GM18519 (cell line): Measurements from ENCODE around the gene SHISAL1.

ENCODE experiments used
- ATAC-seq: cut with Tn5 transposase; IDR thresholded peaks from one replicate; pipeline ENCODE4 v1.9.1; 2021; ENCODE audit warnings: mild to moderate bottlenecking, moderate library complexity; ENCODE audit not compliant: unreplicated experiment, low FRiP score

SHISAL1 gene

DNA sequence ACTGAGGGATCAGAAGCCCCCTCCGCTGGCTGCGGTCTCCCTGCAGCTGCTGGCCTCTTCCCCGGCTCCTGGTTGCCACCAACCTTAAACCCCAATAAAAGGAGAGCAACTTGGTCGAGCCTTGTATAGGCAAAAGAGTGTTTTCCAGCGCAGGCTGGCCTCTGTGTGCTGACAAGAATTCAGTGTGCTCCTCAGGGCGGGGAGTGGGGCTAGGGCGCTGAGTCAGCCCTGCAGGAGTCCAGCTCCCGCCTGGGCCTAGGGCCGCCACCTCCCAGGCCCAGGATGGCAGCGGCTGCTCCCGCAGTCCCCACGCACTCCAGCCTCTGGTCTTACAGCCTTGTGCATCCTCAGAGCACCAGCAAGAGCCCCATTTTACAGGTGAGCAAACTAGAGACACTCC is at the start of gene SHISAL1:
Gene SHISAL1, minus strand, starts transcription at position 186 of the 400 bp plus-strand sequence. CDS start 12,006 bp downstream, outside the sequence.
- no peak for ATAC-seq

DNA sequence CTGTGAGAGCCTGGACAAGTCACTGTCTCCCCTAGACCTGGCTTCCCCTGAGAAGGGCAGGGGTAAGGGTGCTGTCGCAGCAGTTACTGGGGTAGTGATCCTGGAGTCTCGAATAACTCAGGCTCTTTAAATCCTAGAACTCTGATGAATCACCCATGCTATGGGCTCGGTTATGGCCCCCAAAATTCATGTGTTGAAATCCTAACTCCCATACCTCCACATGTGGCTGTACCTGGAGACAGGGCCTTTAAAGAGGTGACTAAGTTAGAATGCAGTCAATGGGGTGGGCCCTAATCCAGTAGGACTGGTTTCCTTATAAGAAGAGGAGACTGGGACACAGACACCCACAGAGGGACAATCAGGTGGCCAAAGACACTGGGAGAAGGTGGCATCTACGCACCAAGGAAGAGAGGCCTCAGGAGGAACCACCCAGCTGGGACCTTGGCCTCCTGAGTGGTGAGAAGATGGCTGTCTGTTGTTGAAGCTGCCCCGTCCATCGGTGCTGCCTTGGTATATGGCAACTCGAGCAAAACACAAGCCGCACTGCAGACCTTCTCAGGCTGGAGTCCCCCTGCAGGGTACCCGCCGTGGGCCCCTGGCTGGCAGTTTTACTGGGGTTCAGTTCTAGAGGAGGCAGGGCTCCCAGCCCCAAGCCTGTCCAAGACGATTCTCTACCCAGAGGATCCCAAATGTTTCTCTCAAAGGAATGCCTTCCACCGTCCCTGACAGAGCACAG is 48.8 kb upstream of the SHISAL1 start:
- ATAC-seq: no peak

- no peak for ATAC-seq
These were observed 48.1 kb upstream of the SHISAL1 start for GRCh38 chr22:44360668-44361381.

DNA sequence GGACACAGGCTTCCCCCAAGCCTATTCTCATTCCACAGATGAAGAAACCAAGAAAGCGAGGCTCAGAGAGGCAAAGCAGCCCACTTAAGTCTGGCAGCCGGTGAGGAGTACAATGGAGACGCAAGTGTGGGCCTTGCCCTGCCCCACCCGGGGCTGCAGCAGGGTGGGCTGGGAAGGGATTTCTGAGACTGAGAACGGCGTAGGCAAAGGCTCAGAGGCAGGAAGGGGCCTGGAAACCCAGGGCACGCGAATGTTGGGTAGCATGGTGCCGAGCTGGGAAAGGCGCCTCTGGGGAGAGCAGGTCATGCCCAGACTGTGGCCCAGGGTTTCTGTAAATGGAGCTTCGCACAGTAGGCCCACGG is 47.5 kb upstream of the SHISAL1 start:
- no peak for ATAC-seq

GRCh38 chr22:44359496-44360110 is 46.9 kb upstream of the SHISAL1 start:
- ATAC-seq: no peak

GRCh38 chr22:44358709-44359440 is 46.1 kb upstream of the SHISAL1 start:
- ATAC-seq: no peak

DNA sequence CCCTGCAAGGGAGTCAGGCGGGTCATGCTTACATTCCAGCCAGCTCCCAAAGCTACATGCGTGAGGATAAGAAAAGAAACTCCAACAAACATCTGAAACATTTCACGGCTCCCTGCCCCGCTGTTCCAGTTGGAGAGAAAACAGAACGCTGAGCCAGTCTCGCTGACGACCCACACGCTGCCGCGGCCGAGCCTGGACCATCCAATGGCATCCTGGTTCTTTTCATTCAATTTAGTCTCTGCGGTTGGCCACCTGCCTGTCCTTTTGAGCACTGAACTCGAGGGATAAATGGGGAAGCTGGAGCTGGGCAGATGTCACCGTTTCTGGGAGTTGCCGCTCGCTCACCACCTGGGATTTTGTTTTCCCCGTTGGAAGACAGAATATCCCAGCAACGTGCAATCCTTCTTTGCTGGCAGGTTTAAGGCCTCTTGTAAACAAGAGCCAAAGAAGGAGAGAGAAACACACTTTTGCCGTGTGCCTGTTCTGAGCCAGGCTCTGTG is 45.3 kb upstream of the SHISAL1 start:
- no peak for ATAC-seq

- ATAC-seq: no peak
These were observed 44.7 kb upstream of the SHISAL1 start for GRCh38 chr22:44357296-44357965.

DNA sequence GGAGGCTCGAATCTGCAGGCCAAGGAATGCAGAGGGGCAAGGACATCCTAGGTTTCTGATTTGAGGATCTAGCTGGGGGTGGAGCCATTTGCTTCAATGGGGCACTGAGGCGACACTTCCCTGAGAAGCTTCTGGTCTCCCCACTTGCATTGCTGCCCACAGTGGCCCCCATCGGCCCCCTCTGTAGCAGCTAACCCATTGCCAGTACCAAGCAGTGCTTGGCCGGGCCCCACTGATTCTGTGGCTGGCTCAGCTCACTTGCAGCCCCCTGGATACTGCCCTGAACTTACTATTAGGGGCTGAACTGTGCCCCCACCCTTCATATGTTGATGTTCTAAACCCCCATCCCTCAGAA is 42.9 kb upstream of the SHISAL1 start:
- no peak for ATAC-seq

DNA sequence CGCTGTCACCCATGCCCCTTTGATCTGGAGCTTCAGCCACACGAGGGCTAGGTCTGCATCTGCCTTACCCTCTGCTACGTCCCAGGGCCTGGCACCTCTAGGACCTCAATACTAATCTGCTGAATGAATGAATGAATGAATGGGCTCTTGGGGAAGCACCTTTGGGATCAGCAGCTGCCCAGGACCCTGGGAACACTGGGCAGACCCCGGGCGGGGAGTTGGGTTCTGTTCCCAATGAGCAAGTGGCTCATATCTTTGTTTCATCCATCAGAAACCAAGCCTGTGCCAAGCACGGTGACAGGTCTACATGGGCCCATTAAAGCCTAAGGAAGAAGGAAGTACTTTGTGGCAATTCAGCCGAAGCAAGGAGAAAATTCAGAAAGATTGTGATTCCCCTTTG is 41.5 kb upstream of the SHISAL1 start:
- ATAC-seq: no peak

- ATAC-seq: no peak
These were observed 40.3 kb upstream of the SHISAL1 start for GRCh38 chr22:44353041-44353440.

DNA sequence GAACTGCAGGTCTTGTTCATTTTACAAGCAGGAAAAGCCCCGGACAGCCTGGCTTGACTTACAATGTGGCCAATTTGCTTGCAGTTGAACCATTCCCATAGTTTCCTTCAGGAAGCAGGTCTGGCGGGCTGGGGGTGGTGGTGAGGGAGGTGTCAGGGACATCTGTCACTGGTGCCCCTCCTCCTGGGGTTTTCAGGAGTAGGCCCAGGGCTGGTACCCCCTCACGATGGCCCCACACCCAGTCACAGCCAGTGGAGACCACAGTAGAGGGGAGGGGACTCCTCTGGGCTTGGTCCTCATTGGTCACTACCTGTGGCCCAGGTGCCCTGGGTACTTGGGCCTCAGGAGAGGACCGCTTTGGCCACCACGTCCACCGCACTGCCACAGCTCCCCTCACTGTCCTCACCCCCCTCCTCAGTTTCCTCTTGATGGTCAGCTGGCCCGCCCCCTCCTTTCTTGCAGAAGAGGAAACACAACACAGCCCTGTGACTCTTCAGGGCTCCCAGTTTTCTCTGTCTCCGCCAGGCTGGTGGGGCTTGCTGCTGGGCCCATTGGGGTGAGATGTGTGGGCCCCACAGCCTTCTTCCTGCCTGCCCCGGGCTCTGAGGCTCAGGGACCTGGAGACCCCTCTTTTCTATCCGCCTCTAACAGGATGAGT is 39.8 kb upstream of the SHISAL1 start:
- no peak for ATAC-seq

DNA sequence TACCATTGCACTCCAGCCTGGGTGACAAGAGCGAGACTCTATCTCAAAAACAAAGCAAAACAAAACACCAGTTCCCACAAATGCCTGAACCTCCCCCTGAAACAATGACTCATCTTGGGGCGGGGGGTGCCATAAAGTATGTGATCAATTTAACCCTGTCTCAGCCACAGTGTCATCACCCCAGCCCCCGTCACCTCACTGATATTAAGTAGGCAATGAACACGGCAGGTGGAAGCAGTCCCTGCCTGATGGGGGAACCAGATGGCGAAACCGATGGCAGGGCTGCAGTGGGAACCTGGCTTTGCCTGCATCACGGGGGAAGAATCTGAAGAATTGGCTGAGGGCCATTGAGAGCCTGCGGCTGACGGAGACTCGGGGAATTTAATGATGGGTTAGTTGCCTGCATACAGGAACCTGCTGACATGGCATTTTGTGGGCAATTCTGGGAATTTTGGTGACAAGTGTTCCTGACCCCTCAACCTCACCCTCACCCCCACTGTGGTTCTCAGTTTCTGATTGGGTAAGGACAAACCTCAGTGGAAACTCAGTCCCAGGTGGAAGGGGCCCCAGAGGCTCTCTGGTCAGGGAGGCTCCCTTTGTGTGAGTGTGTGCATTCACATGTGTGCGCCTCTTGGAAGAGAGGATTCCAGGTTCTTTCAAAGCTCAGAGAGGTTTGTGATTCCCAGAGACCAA is 39.1 kb upstream of the SHISAL1 start:
- no peak for ATAC-seq

DNA sequence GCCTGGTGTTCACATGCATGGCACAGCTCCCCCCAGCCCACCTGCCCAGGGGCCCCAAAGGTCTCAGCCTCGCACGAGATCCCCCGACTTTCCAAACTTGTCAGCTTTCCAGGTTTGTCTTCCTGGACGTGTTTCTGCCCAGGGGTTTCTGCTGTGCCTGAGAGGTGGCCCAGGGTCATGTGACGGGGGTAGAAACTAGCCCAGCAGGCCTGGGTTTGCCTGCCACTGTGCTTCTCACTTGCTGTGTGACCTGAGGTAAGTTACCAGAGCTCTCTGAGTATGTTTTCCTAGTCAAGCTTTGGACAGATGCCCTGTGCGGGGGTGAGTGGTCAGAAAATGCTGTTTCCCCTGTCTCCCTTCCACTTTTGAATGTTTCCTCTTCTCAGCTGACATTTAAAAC is 38.3 kb upstream of the SHISAL1 start:
- ATAC-seq: no peak

DNA sequence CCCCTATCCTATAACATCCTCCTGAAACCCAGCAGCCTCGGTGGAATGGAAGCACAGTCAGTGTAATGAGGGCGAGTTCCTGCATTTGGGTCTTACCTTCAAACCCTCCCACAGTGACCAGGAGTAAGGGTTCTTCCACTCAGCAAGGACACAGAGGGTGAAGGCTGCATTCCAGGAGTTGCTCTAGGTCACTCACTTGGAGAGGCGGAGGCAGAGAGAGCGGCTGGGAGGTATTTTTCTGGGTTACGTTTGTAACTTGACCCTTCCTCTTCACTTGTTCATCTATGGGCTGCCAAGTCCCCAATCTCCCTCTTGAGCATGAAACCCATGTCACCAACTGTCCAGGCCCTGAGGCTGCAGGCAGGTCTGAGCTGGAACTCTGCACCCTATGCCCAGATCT is 36.8 kb upstream of the SHISAL1 start:
- ATAC-seq: no peak

DNA sequence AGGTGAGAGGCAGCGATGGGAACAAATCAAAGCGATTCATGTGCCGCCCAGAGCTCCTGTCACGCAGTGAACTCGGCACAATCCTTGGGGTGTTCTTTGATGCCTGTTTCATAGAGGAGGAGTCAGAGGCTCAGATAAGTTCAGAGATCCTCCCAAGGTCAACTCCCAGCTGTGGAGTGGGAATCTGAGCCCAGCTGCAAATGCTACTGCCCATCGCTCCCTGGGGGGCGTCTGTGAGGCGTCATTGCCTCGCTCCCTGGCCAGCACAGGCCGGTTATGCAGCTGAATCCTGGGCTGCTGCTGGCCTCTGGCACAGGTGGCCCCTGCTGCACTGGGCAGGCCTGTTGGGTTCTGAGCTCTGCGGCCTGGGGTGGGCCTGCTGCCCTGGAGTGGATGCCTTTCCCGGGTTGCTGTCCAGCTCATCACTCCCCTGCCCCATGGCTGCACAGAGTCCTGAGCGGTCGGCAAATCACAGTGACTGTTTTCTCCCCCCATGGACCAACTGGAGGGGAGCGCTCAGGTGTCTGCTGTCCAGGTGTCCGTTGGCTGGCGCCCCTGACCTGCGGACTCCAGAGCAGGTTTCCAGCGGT is 36.3 kb upstream of the SHISAL1 start:
- no peak for ATAC-seq

- no peak for ATAC-seq
These were observed 34.8 kb upstream of the SHISAL1 start for GRCh38 chr22:44347549-44347948.

- no peak for ATAC-seq
These were observed 34.3 kb upstream of the SHISAL1 start for GRCh38 chr22:44347080-44347479.

DNA sequence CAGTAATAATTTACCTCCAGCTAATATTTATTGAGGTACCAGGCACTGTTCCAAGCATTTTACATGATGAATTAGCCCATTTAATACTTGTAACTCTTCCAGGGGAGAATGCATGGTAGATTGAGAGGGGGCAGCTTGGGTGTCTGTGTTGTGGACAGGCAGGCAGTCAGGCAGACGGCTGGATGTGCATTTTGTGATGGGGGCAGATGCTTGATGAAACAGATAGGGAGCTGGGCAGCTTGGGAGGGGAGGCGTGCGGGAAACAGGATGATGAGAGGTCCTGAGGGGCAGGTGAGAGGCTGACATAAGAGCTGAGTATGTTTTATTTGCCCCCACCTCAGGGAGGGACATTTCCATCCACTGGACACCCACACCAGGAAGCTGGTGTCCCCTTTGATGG is 33.1 kb upstream of the SHISAL1 start:
- ATAC-seq: no peak
